ENCODE data around the gene KDM4C. TPM values are rescaled to one million over a fixed set of nuclear protein-coding genes. Genes with fewer than 3 reads are reported as not detected.

Gene KDM4C
- total and polyA plus RNA-seq, 2 of the 8 experiments (the other 6 are each of a cell fraction or from before 2014, with no cell fraction given): 13.0 to 26.1 TPM

- TF ChIP-seq KDM1A (IDR thresholded peaks at IDR 0.05; ENCODE audit: borderline replicate concordance, low read length) (no peak), GTF2F1 (IDR thresholded peaks at IDR 0.05; ENCODE audit: borderline replicate concordance, low read depth, low read length) (no peak), JUN (IDR thresholded peaks at IDR 0.05; ENCODE audit: low read depth, low read length) (no peak), FOSL1 (IDR thresholded peaks at IDR 0.05; ENCODE audit: insufficient read depth, low read depth, low read length) (no peak), NANOG (IDR thresholded peaks at IDR 0.05; ENCODE audit: insufficient read depth, low read depth, low read length, poor library complexity, severe bottlenecking) (no peak), CHD2 (IDR thresholded peaks at IDR 0.05; ENCODE audit: low read length) (no peak), BACH1 (IDR thresholded peaks at IDR 0.05; ENCODE audit: low read length) (no peak), RFX5 (IDR thresholded peaks at IDR 0.05; ENCODE audit: borderline replicate concordance, low read depth, low read length) (no peak), EGR1 (IDR thresholded peaks at IDR 0.05; ENCODE audit: borderline replicate concordance, low read depth, low read length) (no peak)
Measured at GRCh38 chr9:6759185-6759977, 1.6 kb downstream of the KDM4C start (continued).

Data from H1 (cell line).